Keratinocyte (primary cell): ENCODE data around the gene ZNF44. TPM values are rescaled to one million over a fixed set of nuclear protein-coding genes. Genes with fewer than 3 reads are reported as not detected.

Experiments used
- DNase-seq: peaks from one replicate; pipeline ENCODE4 v3.0.0-alpha.2; 2011; ENCODE audit warnings: low read depth, missing footprints, low spot score
- FAIRE-seq: peaks from 2 replicates; lab custom pipeline; 2011; peaks lifted over from hg19 to GRCh38; lab: Jason Lieb, UNC
- H2AFZ ChIP-seq: 2 replicates; pipeline ENCODE4 v1.6.0; 2012; ENCODE audit warnings: low read length, control low read depth, inconsistent platforms; ENCODE audit not compliant: control insufficient read depth
- H3K27ac ChIP-seq: 2 replicates; pipeline ENCODE4 v1.5.1; 2011; ENCODE audit warnings: low read length; ENCODE audit not compliant: control insufficient read depth, insufficient read depth
- H3K27me3 ChIP-seq: 3 replicates; pipeline ENCODE4 v1.6.0; 2011; ENCODE audit warnings: low read length; ENCODE audit not compliant: control insufficient read depth, insufficient read depth; ENCODE audit errors: extremely low read depth
- H3K36me3 ChIP-seq, 2 experiments: 2 replicates in 1 of 2; 3 replicates in 1 of 2; pipeline ENCODE4 v1.5.1; 2011; ENCODE audit warnings: low read length in 2 of 2, mild to moderate bottlenecking in 1 of 2; ENCODE audit not compliant: control insufficient read depth in 2 of 2, insufficient read depth in 2 of 2; ENCODE audit errors: extremely low read depth in 1 of 2
- H3K4me1 ChIP-seq: 3 replicates; pipeline ENCODE4 v1.5.1; 2011; ENCODE audit warnings: low read length; ENCODE audit not compliant: control insufficient read depth, insufficient read depth; ENCODE audit errors: extremely low read depth
- H3K4me2 ChIP-seq: 3 replicates; pipeline ENCODE4 v1.6.0; 2011; ENCODE audit warnings: low read depth, low read length; ENCODE audit not compliant: control insufficient read depth, insufficient read depth; ENCODE audit errors: extremely low read depth
- H3K4me3 ChIP-seq, 3 experiments: fragments of 200-600 bp in 1 of 3; sonication (generic) in 1 of 3; 2 replicates in 2 of 3; 3 replicates in 1 of 3; pipeline ENCODE4 v1.5.1; 2011 to 2016; ENCODE audit warnings: low read length in 3 of 3, mild to moderate bottlenecking in 3 of 3, control low read depth in 2 of 3, inconsistent platforms in 1 of 3, low read depth in 1 of 3, mixed read lengths in 1 of 3, mixed run types in 1 of 3, moderate library complexity in 1 of 3; ENCODE audit not compliant: control insufficient read depth in 2 of 3, insufficient read depth in 2 of 3; ENCODE audit errors: extremely low read depth in 1 of 3
- H3K79me2 ChIP-seq: 2 replicates; pipeline ENCODE4 v1.6.0; 2012; ENCODE audit warnings: low read length; ENCODE audit not compliant: control insufficient read depth, insufficient read depth
- H3K9ac ChIP-seq: 3 replicates; pipeline ENCODE4 v1.6.0; 2011; ENCODE audit warnings: low read length; ENCODE audit not compliant: control insufficient read depth, insufficient read depth; ENCODE audit errors: extremely low read depth
- H3K9me1 ChIP-seq: 3 replicates; pipeline ENCODE4 v1.6.0; 2011; ENCODE audit warnings: low read length; ENCODE audit not compliant: control insufficient read depth, insufficient read depth; ENCODE audit errors: extremely low read depth
- H3K9me3 ChIP-seq: 2 replicates; pipeline ENCODE4 v1.5.1; 2012; ENCODE audit warnings: low read depth, low read length; ENCODE audit not compliant: control insufficient read depth
- H4K20me1 ChIP-seq: 3 replicates; pipeline ENCODE4 v1.6.0; 2011; ENCODE audit warnings: low read length; ENCODE audit not compliant: control insufficient read depth, insufficient read depth; ENCODE audit errors: extremely low read depth
- EZH2 ChIP-seq: IDR thresholded peaks from one replicate; pipeline ENCODE4 v1.6.1; 2012; ENCODE audit warnings: inconsistent platforms, mild to moderate bottlenecking, low read length, moderate library complexity
- dilution Hi-C: fragments of 300-500 bp; cut with MboI; formaldehyde crosslinking; loops from one replicate; pipeline ENCODE4 v1.7.0; 2020; ENCODE audit warnings: low sequenced_read_pairs; ENCODE audit not compliant: extremely low pct_ligation_motif_present
- polyA plus RNA-seq, 5 experiments: library from polyadenylated mRNA; depleted of rRNA in 3 of 5; stranded (reverse) in 3 of 5; stranded (forward) in 1 of 5; unstranded in 1 of 5; fragments of >200 nt; gene quantifications; 1 replicate in 1 of 5; 2 replicates in 3 of 5; 3 replicates in 1 of 5; pipeline versions ENCODE4 v1.2.1 to v1.2.3, GENCODE V29; 2011 to 2012; ENCODE audit warnings: missing spikeins in 2 of 5, low read depth in 1 of 5, low replicate concordance in 1 of 5
- TF ChIP-seq, protein P1 (sequence below), 3 experiments: IDR thresholded peaks in 1 of 3; conservative IDR thresholded peaks in 1 of 3; optimal IDR thresholded peaks in 1 of 3; 2 replicates in 2 of 3; 3 replicates in 1 of 3; pipeline versions ENCODE3 to v1.5.1; 2011; ENCODE audit warnings: low read length in 3 of 3, mild to moderate bottlenecking in 3 of 3, moderate library complexity in 2 of 3, control low read depth in 1 of 3, inconsistent platforms in 1 of 3; ENCODE audit not compliant: insufficient read depth in 2 of 3; ENCODE audit errors: extremely low read depth in 1 of 3

Gene ZNF44
- polyA plus RNA-seq, 1 donor (not counting 4 experiments of a cell fraction or from before 2014, with no cell fraction given), result 5.2 TPM

DNA sequence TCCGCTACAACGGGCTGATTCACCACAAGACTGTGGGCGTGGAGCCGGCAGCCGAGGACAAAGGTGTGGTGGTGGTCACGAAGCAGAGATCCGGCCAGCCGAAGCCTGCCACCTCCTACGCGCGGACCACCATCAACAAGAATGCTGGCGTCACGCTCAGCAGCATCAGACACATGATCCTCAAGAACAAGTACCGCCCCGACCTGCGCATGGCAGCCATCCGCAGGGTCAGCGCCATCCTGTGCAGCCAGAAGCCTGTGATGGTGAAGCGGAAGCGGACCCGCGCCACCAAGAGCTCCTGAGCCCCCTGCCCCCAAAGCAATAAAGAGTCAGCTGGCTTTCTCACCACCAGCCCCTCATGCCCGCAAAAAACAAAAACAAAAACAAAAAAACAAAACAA lies 34.4 kb downstream of the ZNF44 start:
- FAIRE-seq (no peak), DNase-seq (no peak)

DNA sequence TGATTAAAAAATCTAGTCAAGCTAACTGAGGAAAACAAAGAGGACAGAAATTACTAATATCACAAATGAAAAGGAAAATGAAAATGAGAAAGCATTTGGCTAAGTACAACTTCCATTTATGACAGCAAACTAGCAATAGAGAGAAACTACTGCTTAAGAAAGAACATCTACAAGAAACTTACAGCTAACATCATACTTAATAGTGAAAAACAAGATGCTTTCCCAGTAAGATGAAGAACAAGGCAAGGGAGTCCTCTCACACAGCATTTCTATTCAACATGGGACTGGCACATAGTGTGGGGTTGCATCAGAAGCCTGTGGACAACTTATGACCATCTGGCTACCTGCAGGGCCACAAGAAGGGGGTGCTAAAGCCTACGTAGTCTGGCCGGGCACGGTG lies 39.3 kb downstream of the ZNF44 start:
- dilution Hi-C loops, result no loop called here
- H3K9me3 ChIP-seq, result peaks cover 3% of the 10 kb centered on the region
- H2AFZ ChIP-seq, result no peak overlapping the region
- no peaks in the 10 kb centered on the region for H4K20me1 ChIP-seq
- H3K36me3 ChIP-seq, result no peaks in the 10 kb centered on the region
- no peak for FAIRE-seq
- no peaks in the 10 kb centered on the region for H3K27me3 ChIP-seq
- TF ChIP-seq, protein P1, sequence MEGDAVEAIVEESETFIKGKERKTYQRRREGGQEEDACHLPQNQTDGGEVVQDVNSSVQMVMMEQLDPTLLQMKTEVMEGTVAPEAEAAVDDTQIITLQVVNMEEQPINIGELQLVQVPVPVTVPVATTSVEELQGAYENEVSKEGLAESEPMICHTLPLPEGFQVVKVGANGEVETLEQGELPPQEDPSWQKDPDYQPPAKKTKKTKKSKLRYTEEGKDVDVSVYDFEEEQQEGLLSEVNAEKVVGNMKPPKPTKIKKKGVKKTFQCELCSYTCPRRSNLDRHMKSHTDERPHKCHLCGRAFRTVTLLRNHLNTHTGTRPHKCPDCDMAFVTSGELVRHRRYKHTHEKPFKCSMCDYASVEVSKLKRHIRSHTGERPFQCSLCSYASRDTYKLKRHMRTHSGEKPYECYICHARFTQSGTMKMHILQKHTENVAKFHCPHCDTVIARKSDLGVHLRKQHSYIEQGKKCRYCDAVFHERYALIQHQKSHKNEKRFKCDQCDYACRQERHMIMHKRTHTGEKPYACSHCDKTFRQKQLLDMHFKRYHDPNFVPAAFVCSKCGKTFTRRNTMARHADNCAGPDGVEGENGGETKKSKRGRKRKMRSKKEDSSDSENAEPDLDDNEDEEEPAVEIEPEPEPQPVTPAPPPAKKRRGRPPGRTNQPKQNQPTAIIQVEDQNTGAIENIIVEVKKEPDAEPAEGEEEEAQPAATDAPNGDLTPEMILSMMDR (optimal IDR thresholded peaks at IDR 0.05 in 1 of 3, IDR thresholded peaks at IDR 0.05 in 1 of 3, conservative IDR thresholded peaks at IDR 0.05 in 1 of 3; ENCODE audit: extremely low read depth in 1 of 3, insufficient read depth in 2 of 3, low read length in 3 of 3), result no peak
- no peak for TF ChIP-seq EZH2
- H3K4me3 ChIP-seq, result no peak overlapping the region
- no peak for DNase-seq
- H3K9me1 ChIP-seq, result no peaks in the 10 kb centered on the region
- no peak overlapping the region for H3K27ac ChIP-seq
- no peaks in the 10 kb centered on the region for H3K79me2 ChIP-seq
- no peak overlapping the region for H3K4me2 ChIP-seq
- no peak overlapping the region for H3K9ac ChIP-seq
- H3K4me1 ChIP-seq, result no peaks in the 10 kb centered on the region

More for the DNA sequence above, 34.4 kb downstream of the ZNF44 start:
- H3K9ac ChIP-seq, result no peak overlapping the region
- H3K9me1 ChIP-seq, result no peaks in the 10 kb centered on the region
- H4K20me1 ChIP-seq, result no peaks in the 10 kb centered on the region
- no peaks in the 10 kb centered on the region for H3K4me1 ChIP-seq
- H3K36me3 ChIP-seq, result no peaks in the 10 kb centered on the region
- H2AFZ ChIP-seq, result no peak overlapping the region
- dilution Hi-C loops, result no loop called here
- TF ChIP-seq, protein P1 (optimal IDR thresholded peaks at IDR 0.05 in 1 of 3, IDR thresholded peaks at IDR 0.05 in 1 of 3, conservative IDR thresholded peaks at IDR 0.05 in 1 of 3; ENCODE audit: extremely low read depth in 1 of 3, insufficient read depth in 2 of 3, low read length in 3 of 3), result no peak
- no peak for TF ChIP-seq EZH2
- H3K9me3 ChIP-seq, result no peaks in the 10 kb centered on the region
- H3K79me2 ChIP-seq, result no peaks in the 10 kb centered on the region
- no peak overlapping the region for H3K4me2 ChIP-seq
- H3K4me3 ChIP-seq, result no peak overlapping the region
- H3K27me3 ChIP-seq, result no peaks in the 10 kb centered on the region
- no peak overlapping the region for H3K27ac ChIP-seq
